Fibroblast of lung (primary cell): ENCODE measurements around the gene TMPO. TPM values are rescaled to one million over a fixed set of nuclear protein-coding genes. Genes with fewer than 3 reads are reported as not detected.
A peak's percentile ranks its signal among the peaks of the same experiment; 100 is the strongest.

ENCODE experiments used
- DNase-seq, 2 donors: peaks; one replicate each; pipeline versions ENCODE4 v3.0.0 to v3.0.0-alpha.2; 2010; ENCODE audit warnings: low read depth in 2 of 2
- H2AFZ ChIP-seq: 2 replicates; pipeline ENCODE4 v1.5.1; 2012; ENCODE audit warnings: low read length, control low read depth, inconsistent platforms
- H3K27ac ChIP-seq: 2 replicates; pipeline ENCODE4 v1.5.1; 2011; ENCODE audit warnings: low read length, control low read depth; ENCODE audit not compliant: insufficient read depth
- H3K27me3 ChIP-seq: 2 replicates; pipeline ENCODE4 v1.5.1; 2011; ENCODE audit warnings: mild to moderate bottlenecking, low read length; ENCODE audit not compliant: control insufficient read depth, insufficient read depth
- H3K36me3 ChIP-seq: 2 replicates; pipeline ENCODE4 v1.5.1; 2011; ENCODE audit warnings: low read length; ENCODE audit not compliant: control insufficient read depth, insufficient read depth
- H3K4me1 ChIP-seq: 2 replicates; pipeline ENCODE4 v1.5.1; 2011; ENCODE audit warnings: low read length; ENCODE audit not compliant: control insufficient read depth, insufficient read depth; ENCODE audit errors: extremely low read depth
- H3K4me2 ChIP-seq: 2 replicates; pipeline ENCODE4 v1.5.1; 2011; ENCODE audit warnings: low read length, control low read depth; ENCODE audit not compliant: insufficient read depth; ENCODE audit errors: extremely low read depth
- H3K4me3 ChIP-seq, 4 experiments: fragments of 200-600 bp in 1 of 4; sonication (generic) in 1 of 4; replicated peaks in 1 of 4; 2 replicates each; pipeline ENCODE4 v1.5.1; 2011 to 2016; ENCODE audit warnings: low read length in 4 of 4, low read depth in 3 of 4, mild to moderate bottlenecking in 3 of 4, control low read depth in 2 of 4, inconsistent platforms in 1 of 4, mixed read lengths in 1 of 4; ENCODE audit not compliant: insufficient read depth in 1 of 4; ENCODE audit errors: control extremely low read depth in 1 of 4
- H3K79me2 ChIP-seq: 2 replicates; pipeline ENCODE4 v1.5.1; 2012; ENCODE audit warnings: mild to moderate bottlenecking, low read length, inconsistent platforms; ENCODE audit not compliant: control insufficient read depth, insufficient read depth
- H3K9ac ChIP-seq: 2 replicates; pipeline ENCODE4 v1.5.1; 2011; ENCODE audit warnings: mild to moderate bottlenecking, low read length, control low read depth; ENCODE audit not compliant: insufficient read depth
- H3K9me3 ChIP-seq: 2 replicates; pipeline ENCODE4 v1.5.1; 2012; ENCODE audit warnings: low read depth, low read length; ENCODE audit not compliant: control insufficient read depth, insufficient read depth
- H4K20me1 ChIP-seq: 2 replicates; pipeline ENCODE4 v1.5.1; 2011; ENCODE audit warnings: low read length; ENCODE audit not compliant: control insufficient read depth, insufficient read depth; ENCODE audit errors: extremely low read depth
- EZH2 ChIP-seq: IDR thresholded peaks from 2 replicates; pipeline ENCODE4 v1.5.1; 2012; ENCODE audit warnings: low read length, control low read depth, mild to moderate bottlenecking; ENCODE audit errors: missing control alignments
- polyA plus RNA-seq, 2 donors: library from polyadenylated mRNA; depleted of rRNA in 1 of 2; stranded (reverse) in 1 of 2; unstranded in 1 of 2; fragments of >200 nt; gene quantifications; 2 replicates each; pipeline ENCODE4 v1.2.1, GENCODE V29; 2011 to 2012; ENCODE audit warnings: missing spikeins in 1 of 2
- total RNA-seq: library from RNA; depleted of rRNA; stranded (reverse); fragments of >200 nt; gene quantifications from 2 replicates; pipeline ENCODE4 v1.2.1, GENCODE V29; 2014
- TF ChIP-seq, protein P1 (sequence below), 2 donors: IDR thresholded peaks in 1 of 2; conservative IDR thresholded peaks in 1 of 2; 1 replicate in 1 of 2; 2 replicates in 1 of 2; pipeline ENCODE4 v1.5.1; 2011 to 2012; ENCODE audit warnings: low read length in 2 of 2, control low read depth in 1 of 2, inconsistent platforms in 1 of 2, low read depth in 1 of 2, mild to moderate bottlenecking in 1 of 2

The TMPO gene
- total and polyA plus RNA-seq, 2 donors (not counting 1 experiment from before 2014, with no cell fraction given), result 37.7 to 42.1 TPM

GRCh38 chr12:98559666-98560065 lies 44.3 kb downstream of the TMPO start:
- Histone ChIP-seq H3K79me2 (no peaks in the 10 kb centered on the region), H3K9me3 (no peaks in the 10 kb centered on the region), H3K27me3 (no peaks in the 10 kb centered on the region), H3K36me3 (no peaks in the 10 kb centered on the region), H3K9ac (no peak overlapping the region), H3K4me3 (no peak overlapping the region), H3K4me2 (no peak overlapping the region), H2AFZ (no peak overlapping the region), H3K4me1 (no peaks in the 10 kb centered on the region), H4K20me1 (no peaks in the 10 kb centered on the region), H3K27ac (no peak overlapping the region)
- TF ChIP-seq, protein P1, sequence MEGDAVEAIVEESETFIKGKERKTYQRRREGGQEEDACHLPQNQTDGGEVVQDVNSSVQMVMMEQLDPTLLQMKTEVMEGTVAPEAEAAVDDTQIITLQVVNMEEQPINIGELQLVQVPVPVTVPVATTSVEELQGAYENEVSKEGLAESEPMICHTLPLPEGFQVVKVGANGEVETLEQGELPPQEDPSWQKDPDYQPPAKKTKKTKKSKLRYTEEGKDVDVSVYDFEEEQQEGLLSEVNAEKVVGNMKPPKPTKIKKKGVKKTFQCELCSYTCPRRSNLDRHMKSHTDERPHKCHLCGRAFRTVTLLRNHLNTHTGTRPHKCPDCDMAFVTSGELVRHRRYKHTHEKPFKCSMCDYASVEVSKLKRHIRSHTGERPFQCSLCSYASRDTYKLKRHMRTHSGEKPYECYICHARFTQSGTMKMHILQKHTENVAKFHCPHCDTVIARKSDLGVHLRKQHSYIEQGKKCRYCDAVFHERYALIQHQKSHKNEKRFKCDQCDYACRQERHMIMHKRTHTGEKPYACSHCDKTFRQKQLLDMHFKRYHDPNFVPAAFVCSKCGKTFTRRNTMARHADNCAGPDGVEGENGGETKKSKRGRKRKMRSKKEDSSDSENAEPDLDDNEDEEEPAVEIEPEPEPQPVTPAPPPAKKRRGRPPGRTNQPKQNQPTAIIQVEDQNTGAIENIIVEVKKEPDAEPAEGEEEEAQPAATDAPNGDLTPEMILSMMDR (conservative IDR thresholded peaks at IDR 0.05 in 1 of 2, IDR thresholded peaks at IDR 0.05 in 1 of 2; ENCODE audit: low read depth in 1 of 2, low read length in 2 of 2), result no peak
- TF ChIP-seq EZH2, result no peak
- no peak for DNase-seq

- no peak overlapping the region for H3K27ac ChIP-seq
- TF ChIP-seq, protein P1 (conservative IDR thresholded peaks at IDR 0.05 in 1 of 2, IDR thresholded peaks at IDR 0.05 in 1 of 2; ENCODE audit: low read depth in 1 of 2, low read length in 2 of 2), result no peak
- no peak for TF ChIP-seq EZH2
- H3K27me3 ChIP-seq, result no peaks in the 10 kb centered on the region
- H3K9ac ChIP-seq, result no peak overlapping the region
- no peak for DNase-seq
- H3K4me2 ChIP-seq, result no peak overlapping the region
- no peaks in the 10 kb centered on the region for H3K9me3 ChIP-seq
- H3K36me3 ChIP-seq, result no peaks in the 10 kb centered on the region
- no peak overlapping the region for H2AFZ ChIP-seq
- H3K79me2 ChIP-seq, result no peaks in the 10 kb centered on the region
- no peaks in the 10 kb centered on the region for H3K4me1 ChIP-seq
- H4K20me1 ChIP-seq, result no peaks in the 10 kb centered on the region
- H3K4me3 ChIP-seq, result no peak overlapping the region
Observed at GRCh38 chr12:98561846-98562245, 46.5 kb downstream of the TMPO start.

DNA sequence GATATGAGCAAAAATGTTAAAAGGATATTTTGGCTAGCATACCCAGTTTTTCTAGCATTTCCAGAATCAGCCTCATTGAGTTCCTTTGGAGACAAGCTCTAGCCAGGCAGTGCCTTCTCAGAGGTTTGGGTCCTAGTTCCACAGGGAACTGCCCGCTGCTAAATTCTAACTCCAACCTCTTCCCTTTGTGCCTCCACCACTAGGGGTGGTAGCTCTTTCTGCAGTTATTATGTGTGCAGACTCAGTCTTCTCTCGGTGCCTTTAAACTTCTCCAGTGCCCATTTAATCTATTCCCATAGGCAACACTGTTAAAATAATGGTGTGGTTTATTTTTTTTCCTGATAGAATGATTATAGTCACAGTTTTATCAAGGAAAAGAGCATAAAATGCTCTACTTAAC lies 56.6 kb downstream of the TMPO start:
- Histone ChIP-seq H3K79me2 (no peaks in the 10 kb centered on the region), H3K4me2 (no peak overlapping the region), H3K27ac (no peak overlapping the region), H3K27me3 (no peaks in the 10 kb centered on the region), H3K4me1 (no peaks in the 10 kb centered on the region), H3K4me3 (no peak overlapping the region), H3K9me3 (no peaks in the 10 kb centered on the region), H4K20me1 (no peaks in the 10 kb centered on the region), H3K36me3 (no peaks in the 10 kb centered on the region), H2AFZ (no peak overlapping the region), H3K9ac (no peak overlapping the region)
- TF ChIP-seq, protein P1 (conservative IDR thresholded peaks at IDR 0.05 in 1 of 2, IDR thresholded peaks at IDR 0.05 in 1 of 2; ENCODE audit: low read depth in 1 of 2, low read length in 2 of 2), result peak; percentile 20 to 47
- TF ChIP-seq EZH2, result no peak
- no peak for DNase-seq
